HepG2 (cell line): ENCODE data around the gene SMAD6. TPM values are rescaled to one million over a fixed set of nuclear protein-coding genes. Genes with fewer than 3 reads are reported as not detected.

Experiments used
- ATAC-seq: fragments of 200-7000 bp; cut with Tn5 transposase; 3 replicates; pipeline ENCODE4 v1.9.1; 2020; ENCODE audit warnings: mild to moderate bottlenecking, moderate library complexity
- BruUV-seq: library from RNA; stranded (reverse); fragments of 400-500 nt; replicated peaks from 2 replicates; lab custom pipeline; 2021; lab: Mats Ljungman, UMichigan
- CTCF ChIA-PET: fragments of 300-600 bp; formaldehyde crosslinking; extraction: SDS; loops from one replicate; lab custom pipeline; 2021; ENCODE audit warnings: low total read pairs, inconsistent platforms, low intra/inter-chr PET ratio; lab: Yijun Ruan, JAX
- POLR2A ChIA-PET: fragments of 350-600 bp; sonication (Branson Sonifier 250); formaldehyde crosslinking; loops from one replicate; lab custom pipeline; 2020; ENCODE audit warnings: antibody characterized with exemption, inconsistent platforms; lab: Yijun Ruan, JAX
- DNase-seq: peaks from one replicate; pipeline ENCODE4 v3.0.0-alpha.2; 2015; ENCODE audit warnings: low spot score
- FAIRE-seq: peaks from 3 replicates; lab custom pipeline; 2011; peaks lifted over from hg19 to GRCh38; lab: Jason Lieb, UNC
- H2AFZ ChIP-seq: one replicate; pipeline ENCODE4 v1.6.1; 2011; ENCODE audit warnings: low read length, inconsistent platforms
- H3K27ac ChIP-seq: fragments of 300-600 bp; 3 replicates; pipeline ENCODE4 v1.8.0; 2011; ENCODE audit warnings: mixed run types, mild to moderate bottlenecking, mixed read lengths, low read length, inconsistent platforms; ENCODE audit not compliant: insufficient read depth; ENCODE audit errors: extremely low read length
- H3K27me3 ChIP-seq, 2 experiments: fragments of 200-600 bp in 1 of 2; 2 replicates in 1 of 2; 3 replicates in 1 of 2; pipeline versions ENCODE4 v1.6.0 to v1.8.0; 2011; ENCODE audit warnings: low read length in 2 of 2, mild to moderate bottlenecking in 2 of 2, moderate library complexity in 2 of 2, inconsistent platforms in 1 of 2; ENCODE audit not compliant: insufficient read depth in 2 of 2, control insufficient read depth in 1 of 2
- H3K36me3 ChIP-seq, 2 experiments: fragments of 200-600 bp in 1 of 2; replicated peaks in 1 of 2; 2 replicates in 1 of 2; 3 replicates in 1 of 2; pipeline versions ENCODE4 v1.5.1 to v1.8.0; 2011; ENCODE audit warnings: low read length in 2 of 2, inconsistent platforms in 1 of 2; ENCODE audit not compliant: insufficient read depth in 2 of 2, control insufficient read depth in 1 of 2
- H3K4me1 ChIP-seq: 2 replicates; pipeline ENCODE4 v1.5.1; 2012; ENCODE audit warnings: low read length, inconsistent platforms; ENCODE audit not compliant: insufficient read depth
- H3K4me2 ChIP-seq: 2 replicates; pipeline ENCODE4 v1.6.0; 2011; ENCODE audit warnings: low read depth, low read length, inconsistent platforms
- H3K4me3 ChIP-seq, 3 experiments: fragments of 200-600 bp in 1 of 3; sonication (generic), shearing (Covaris generic) in 1 of 3; replicated peaks in 1 of 3; 2 replicates each; pipeline ENCODE4 v1.5.1; 2011 to 2016; ENCODE audit warnings: low read length in 3 of 3, inconsistent platforms in 2 of 3, low read depth in 2 of 3, mild to moderate bottlenecking in 2 of 3, control low read depth in 1 of 3, mixed read lengths in 1 of 3; ENCODE audit not compliant: insufficient read depth in 1 of 3
- H3K79me2 ChIP-seq: one replicate; pipeline ENCODE4 v1.6.1; 2011; ENCODE audit warnings: low read length, inconsistent platforms; ENCODE audit not compliant: insufficient read depth
- H3K9ac ChIP-seq: 2 replicates; pipeline ENCODE4 v1.6.0; 2011; ENCODE audit warnings: mild to moderate bottlenecking, low read depth, low read length, inconsistent platforms; ENCODE audit not compliant: insufficient read depth
- H3K9me3 ChIP-seq: 2 replicates; pipeline ENCODE4 v1.5.1; 2012; ENCODE audit warnings: mild to moderate bottlenecking, low read length
- H4K20me1 ChIP-seq: 2 replicates; pipeline ENCODE4 v1.6.0; 2011; ENCODE audit warnings: inconsistent platforms, mild to moderate bottlenecking, low read length, moderate library complexity; ENCODE audit not compliant: insufficient read depth
- AGO2 ChIP-seq: fragments of 200-400 bp; formaldehyde crosslinking; optimal IDR thresholded peaks from 2 replicates; pipeline ENCODE3; 2017; ENCODE audit warnings: mild to moderate bottlenecking, low read depth, low read length, moderate library complexity
- BATF2 ChIP-seq: sonication (generic); formaldehyde crosslinking; IDR thresholded peaks from 2 replicates; pipeline ENCODE4 v1.8.0; 2022; ENCODE audit warnings: mild to moderate bottlenecking, missing genetic modification reagents, moderate library complexity
- FOXA1 ChIP-seq, 2 experiments: fragments of 450-650 bp in 1 of 2; sonication (generic) in 1 of 2; formaldehyde crosslinking in 1 of 2; IDR thresholded peaks; 2 replicates each; pipeline versions ENCODE4 v1.4.0 to v1.6.1; 2016 to 2020; ENCODE audit warnings: missing genetic modification reagents in 1 of 2
- IKZF4 ChIP-seq: sonication (generic); formaldehyde crosslinking; IDR thresholded peaks from 2 replicates; pipeline ENCODE4 v1.5.1; 2020; ENCODE audit warnings: borderline replicate concordance, mild to moderate bottlenecking, low read depth, missing genetic modification reagents; ENCODE audit errors: not compliant biosample characterization
- JUNB ChIP-seq: sonication (generic); formaldehyde crosslinking; IDR thresholded peaks from 2 replicates; pipeline ENCODE4 v1.8.0; 2022; ENCODE audit warnings: missing genetic modification reagents, mild to moderate bottlenecking, borderline replicate concordance
- SP1 ChIP-seq, 2 experiments: fragments of 450-650 bp in 1 of 2; sonication (generic) in 1 of 2; formaldehyde crosslinking in 1 of 2; IDR thresholded peaks; 2 replicates each; pipeline versions ENCODE4 v1.4.0 to v1.6.1; 2016 to 2020; ENCODE audit warnings: missing genetic modification reagents in 1 of 2
- STAT6 ChIP-seq: sonication (generic); formaldehyde crosslinking; IDR thresholded peaks from 2 replicates; pipeline ENCODE4 v1.4.0; 2020; ENCODE audit warnings: missing genetic modification reagents, mild to moderate bottlenecking, borderline replicate concordance
- ZMYM3 ChIP-seq: sonication (generic); formaldehyde crosslinking; IDR thresholded peaks from 2 replicates; pipeline ENCODE4 v1.5.1; 2020; ENCODE audit warnings: mild to moderate bottlenecking, missing genetic modification reagents
- ZNF180 ChIP-seq: sonication (generic); formaldehyde crosslinking; IDR thresholded peaks from 2 replicates; pipeline ENCODE4 v1.4.0; 2020; ENCODE audit warnings: low read depth, missing genetic modification reagents, borderline replicate concordance
- ZNF432 ChIP-seq: sonication (generic); formaldehyde crosslinking; IDR thresholded peaks from 2 replicates; pipeline ENCODE4 v1.5.0; 2020; ENCODE audit warnings: missing genetic modification reagents, mild to moderate bottlenecking, borderline replicate concordance
- ZNF558 ChIP-seq: sonication (generic); formaldehyde crosslinking; IDR thresholded peaks from 2 replicates; pipeline ENCODE4 v1.9.0; 2022; ENCODE audit warnings: mild to moderate bottlenecking, missing genetic modification reagents, borderline replicate concordance
- ZNF569 ChIP-seq: sonication (generic); formaldehyde crosslinking; IDR thresholded peaks from 2 replicates; pipeline ENCODE4 v1.5.0; 2020; ENCODE audit warnings: mild to moderate bottlenecking, missing genetic modification reagents, moderate library complexity, borderline replicate concordance
- ZNF619 ChIP-seq: sonication (generic); formaldehyde crosslinking; IDR thresholded peaks from 2 replicates; pipeline ENCODE4 v1.4.0; 2020; ENCODE audit warnings: mild to moderate bottlenecking, missing genetic modification reagents
- WGBS: methylation state at CpG from one replicate; pipeline ENCODE4 v1.1.6; 2017; ENCODE audit warnings: low lambda C conversion rate; 5-methylcytosine and 5-hydroxymethylcytosine counted together
- in situ Hi-C: cut with HindIII; loops from 2 replicates; pipeline ENCODE4 v1.10.0; 2017; ENCODE audit warnings: low pct_unique_long_range_greater_than_20kb; ENCODE audit not compliant: extremely low pct_ligation_motif_present
- intact Hi-C: fragments of 100-400 bp; cut with micrococcal nuclease; formaldehyde crosslinking; loops from one replicate; pipeline ENCODE4 v1.10.0; 2022; ENCODE audit not compliant: unreplicated experiment
- polyA plus RNA-seq, 8 experiments: library from polyadenylated mRNA; depleted of rRNA in 3 of 8; stranded (reverse) in 7 of 8; unstranded in 1 of 8; fragments of >200 nt; fragmentation: Illumina TruSeq in 4 of 8; extraction: Trizol in 4 of 8; gene quantifications; 2 replicates each; pipeline versions ENCODE4 v1.2.1 to v1.2.3, GENCODE V29; 2011 to 2016; ENCODE audit warnings: low read depth in 4 of 8, missing spikeins in 1 of 8, mixed read lengths in 1 of 8; ENCODE audit not compliant: insufficient read depth in 1 of 8
- total RNA-seq, 5 experiments: library from RNA; depleted of rRNA; stranded (reverse); fragments of >200 nt; fragmentation: Illumina TruSeq; extraction: Trizol; gene quantifications; 2 replicates each; pipeline ENCODE4 v1.2.3, GENCODE V29; 2016; ENCODE audit warnings: low read depth in 1 of 5
- TF ChIP-seq, protein P1 (sequence below): sonication (generic); formaldehyde crosslinking; IDR thresholded peaks from 2 replicates; pipeline ENCODE4 v1.4.0; 2020; ENCODE audit warnings: mild to moderate bottlenecking, missing genetic modification reagents

Gene SMAD6
- total and polyA plus RNA-seq, 2 of the 13 experiments (the other 11 are each of a cell fraction or from before 2014, with no cell fraction given), result 3.3 to 4.4 TPM

- TF ChIP-seq STAT6 (CRISPR knock-in tag), result no peak
- TF ChIP-seq JUNB (CRISPR knock-in tag), result no peak
- TF ChIP-seq ZNF569, result no peak
- no peak for TF ChIP-seq ZMYM3 (CRISPR knock-in tag)
Observed at GRCh38 chr15:66827039-66827697, 125.1 kb downstream of the SMAD6 start (continued).

GRCh38 chr15:66827698-66828055 is 125.6 kb downstream of the SMAD6 start:
- 60% methylated on average over 4 of the region's 6 CpGs for WGBS
- no peaks in the 10 kb centered on the region for H3K36me3 ChIP-seq
- FAIRE-seq (no peak), DNase-seq (no peak), ATAC-seq (no peak)
- BruUV-seq, result no TSS peak
- in situ Hi-C loops (no loop called here), intact Hi-C loops (no loop called here)
- no peak overlapping the region for H3K4me2 ChIP-seq
- H3K4me3 ChIP-seq, result no peak overlapping the region
- no peak overlapping the region for H3K9ac ChIP-seq
- no peaks in the 10 kb centered on the region for H4K20me1 ChIP-seq
- H3K79me2 ChIP-seq, result no peaks in the 10 kb centered on the region
- ChIA-PET CTCF (no interaction called here), POLR2A (no interaction called here)
- no peaks in the 10 kb centered on the region for H3K9me3 ChIP-seq
- H2AFZ ChIP-seq, result no peak overlapping the region
- peaks cover 6% of the 10 kb centered on the region; the same call in 1 of the 2 replicates for H3K4me1 ChIP-seq
- no peak overlapping the region for H3K27ac ChIP-seq
- TF ChIP-seq BATF2 (CRISPR knock-in tag), result no peak
- TF ChIP-seq SP1 (IDR thresholded peaks at IDR 0.05), result no peak
- TF ChIP-seq SP1 (CRISPR knock-in tag; IDR thresholded peaks at IDR 0.05), result no peak
- TF ChIP-seq ZNF558, result no peak
- TF ChIP-seq AGO2, result no peak
- TF ChIP-seq, protein P1, sequence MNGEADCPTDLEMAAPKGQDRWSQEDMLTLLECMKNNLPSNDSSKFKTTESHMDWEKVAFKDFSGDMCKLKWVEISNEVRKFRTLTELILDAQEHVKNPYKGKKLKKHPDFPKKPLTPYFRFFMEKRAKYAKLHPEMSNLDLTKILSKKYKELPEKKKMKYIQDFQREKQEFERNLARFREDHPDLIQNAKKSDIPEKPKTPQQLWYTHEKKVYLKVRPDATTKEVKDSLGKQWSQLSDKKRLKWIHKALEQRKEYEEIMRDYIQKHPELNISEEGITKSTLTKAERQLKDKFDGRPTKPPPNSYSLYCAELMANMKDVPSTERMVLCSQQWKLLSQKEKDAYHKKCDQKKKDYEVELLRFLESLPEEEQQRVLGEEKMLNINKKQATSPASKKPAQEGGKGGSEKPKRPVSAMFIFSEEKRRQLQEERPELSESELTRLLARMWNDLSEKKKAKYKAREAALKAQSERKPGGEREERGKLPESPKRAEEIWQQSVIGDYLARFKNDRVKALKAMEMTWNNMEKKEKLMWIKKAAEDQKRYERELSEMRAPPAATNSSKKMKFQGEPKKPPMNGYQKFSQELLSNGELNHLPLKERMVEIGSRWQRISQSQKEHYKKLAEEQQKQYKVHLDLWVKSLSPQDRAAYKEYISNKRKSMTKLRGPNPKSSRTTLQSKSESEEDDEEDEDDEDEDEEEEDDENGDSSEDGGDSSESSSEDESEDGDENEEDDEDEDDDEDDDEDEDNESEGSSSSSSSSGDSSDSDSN (CRISPR knock-in tag), result no peak
- no peak for TF ChIP-seq IKZF4 (CRISPR knock-in tag)
- TF ChIP-seq ZNF432 (CRISPR knock-in tag), result no peak
- TF ChIP-seq ZNF619 (CRISPR knock-in tag), result no peak
- no peak for TF ChIP-seq ZNF180
- TF ChIP-seq FOXA1 (IDR thresholded peaks at IDR 0.05), result no peak
- TF ChIP-seq FOXA1 (CRISPR knock-in tag; IDR thresholded peaks at IDR 0.05), result no peak
- peaks cover 11 to 28% of the 10 kb centered on the region in 2 experiments; a peak in 3 of 5 replicates for H3K27me3 ChIP-seq
